Renal cortical epithelial cell (primary cell): Measurements from ENCODE around the gene ACTR3. TPM values are rescaled to one million over a fixed set of nuclear protein-coding genes. Genes with fewer than 3 reads are reported as not detected.

ENCODE experiments used
- DNase-seq: peaks from one replicate; pipeline ENCODE4 v3.0.0-alpha.2; 2011; ENCODE audit warnings: low read depth
- total RNA-seq: library from RNA; depleted of rRNA; stranded (reverse); fragments of >200 nt; gene quantifications from 2 replicates; pipeline ENCODE4 v1.2.3, GENCODE V29; 2014

The ACTR3 gene
- total RNA-seq, 1 donor from 2014 or later = 456 TPM

DNA sequence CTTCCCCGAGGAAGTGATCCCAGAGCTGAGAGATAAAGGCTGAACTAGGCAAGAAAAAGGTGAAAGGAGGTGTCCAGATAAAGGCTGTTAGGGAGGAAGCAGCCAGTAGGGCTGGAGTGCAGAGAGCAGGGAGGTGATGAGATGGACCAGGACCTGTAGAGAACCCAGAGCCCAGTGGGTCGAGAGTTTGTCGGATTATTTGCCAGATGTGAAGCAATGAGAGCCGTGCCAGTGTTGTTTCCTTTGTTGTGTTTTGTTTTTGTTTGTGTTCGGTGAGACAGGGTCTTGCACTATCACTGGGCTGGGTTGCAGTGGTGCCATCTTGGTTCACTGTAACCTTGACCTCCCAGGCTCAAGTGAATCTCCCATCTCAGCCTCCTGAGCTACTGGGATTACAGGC lies 111.3 kb downstream of the ACTR3 start:
- no peak for DNase-seq

GRCh38 chr2:114001937-114002336 lies 112.0 kb downstream of the ACTR3 start:
- no peak for DNase-seq

DNA sequence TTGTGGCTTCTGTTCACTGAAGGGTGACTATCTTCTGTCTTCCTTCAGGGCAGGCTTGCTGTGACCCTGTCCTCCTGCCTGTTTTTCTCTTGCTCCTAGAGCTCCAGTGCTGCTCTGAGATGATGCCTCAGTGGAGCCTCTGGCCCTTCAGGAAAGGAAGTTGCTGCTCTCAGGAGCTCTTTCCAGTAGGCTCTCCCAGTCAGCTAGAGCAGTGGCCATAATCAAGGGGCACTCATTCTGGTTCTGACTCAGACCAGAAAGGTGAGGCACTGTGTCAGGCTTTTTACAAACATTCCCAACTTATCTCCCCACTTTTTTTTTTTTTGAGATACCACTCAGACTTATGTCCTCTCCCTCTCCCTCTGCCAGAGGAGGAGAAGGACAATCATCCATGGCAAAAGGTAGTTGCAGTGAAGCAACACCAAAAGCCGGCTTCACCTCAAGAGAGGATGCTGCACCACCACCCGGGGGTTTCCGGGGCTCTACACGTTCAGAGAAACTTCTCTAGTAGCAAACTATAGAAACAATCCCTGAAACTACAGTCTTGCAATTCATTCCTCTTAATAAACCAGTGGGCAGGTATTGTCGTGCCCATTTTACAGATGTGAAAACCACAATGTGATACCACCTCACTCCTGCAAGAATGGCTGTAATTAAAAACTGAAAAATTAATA lies 115.4 kb downstream of the ACTR3 start:
- DNase-seq = no peak

DNA sequence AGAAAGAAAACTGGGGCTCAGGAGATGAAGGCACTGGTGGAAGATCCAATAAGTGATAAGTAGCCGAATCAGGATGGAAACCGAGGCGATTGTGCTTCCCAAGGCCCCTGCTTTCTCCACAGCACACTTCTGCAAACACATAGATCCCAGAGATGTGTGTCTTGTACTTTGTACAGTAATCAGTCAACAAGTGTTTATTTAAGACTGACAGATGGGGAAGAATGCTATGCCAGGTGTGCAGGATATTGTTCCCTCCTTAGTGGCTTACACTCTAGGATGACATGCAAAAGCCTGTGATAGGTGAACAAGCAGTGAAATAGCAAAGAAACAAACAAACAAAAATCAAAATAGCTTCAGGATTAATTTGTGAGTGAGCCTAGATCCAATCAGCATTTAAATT lies 116.6 kb downstream of the ACTR3 start:
- DNase-seq = no peak

DNA sequence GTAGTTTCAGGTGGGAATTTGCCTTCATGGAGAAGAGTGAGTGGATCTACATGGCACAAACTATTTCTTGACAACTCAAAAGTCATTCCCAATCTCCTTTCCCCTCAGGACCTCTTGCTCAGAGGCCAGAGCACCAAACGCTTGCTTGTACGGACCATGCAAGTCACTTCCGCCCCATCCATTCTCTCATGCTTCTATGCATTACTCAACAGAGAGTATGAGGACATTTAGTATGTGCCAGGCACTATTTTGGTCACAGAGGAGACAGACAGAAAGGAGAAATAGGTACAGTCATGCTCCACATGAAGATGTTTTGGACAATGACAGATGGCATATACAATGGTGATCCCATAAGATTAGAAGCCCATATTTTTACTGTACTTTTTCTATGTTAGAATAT lies 117.5 kb downstream of the ACTR3 start:
- no peak for DNase-seq

GRCh38 chr2:114008720-114009119 lies 118.8 kb downstream of the ACTR3 start:
- no peak for DNase-seq

GRCh38 chr2:114009205-114009944 lies 119.5 kb downstream of the ACTR3 start:
- no peak for DNase-seq

- peak; percentile 34 for DNase-seq
Observed at GRCh38 chr2:114010001-114010400, 120.1 kb downstream of the ACTR3 start.

- DNase-seq = no peak
Observed at GRCh38 chr2:114011713-114012112, 121.8 kb downstream of the ACTR3 start.

Other genes starting within 250 kb of the ACTR3 start
- 381 and 427 TPM in 2 replicates for gene SLC35F5, start 133.4 kb upstream of the ACTR3 start, total RNA-seq